Stimulated activated CD8-positive, alpha-beta memory T cell treated with anti-CD3 and anti-CD28 coated beads, Interleukin-7, amount 100 ng/mL, for 1 hour (primary cell): Measurements from ENCODE around the gene BMPR1B.
"Not testable (repeated sequence)": the region's sequence is repeated elsewhere in the genome, so short reads cannot be mapped to it uniquely, and the experiment has no call there.

Source experiments
- DNase-seq, 2 donors: peaks; one replicate each; pipeline ENCODE4 v3.0.0-alpha.2; 2020; ENCODE audit warnings: low read depth in 2 of 2

BMPR1B gene

DNA sequence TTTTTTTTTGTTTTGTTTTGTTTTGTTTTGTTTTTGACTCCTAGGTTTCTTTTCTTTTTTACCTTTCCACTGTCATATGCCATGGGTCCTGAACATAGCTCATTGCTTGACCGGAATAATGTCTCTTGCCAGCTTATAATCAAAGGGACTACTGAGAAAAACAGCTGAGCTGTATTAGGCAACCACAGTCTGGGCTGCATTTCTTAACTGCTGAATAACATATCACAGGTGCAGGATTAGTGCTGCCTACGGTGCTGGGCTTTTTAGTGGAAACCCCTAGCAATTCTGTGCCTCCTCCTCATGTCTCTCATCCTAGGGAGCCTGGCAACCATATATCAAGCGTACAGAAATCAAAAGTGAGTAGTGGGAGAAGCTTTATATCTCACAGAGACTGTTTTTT lies 333.5 kb downstream of the BMPR1B start:
- DNase-seq, result no peak

DNA sequence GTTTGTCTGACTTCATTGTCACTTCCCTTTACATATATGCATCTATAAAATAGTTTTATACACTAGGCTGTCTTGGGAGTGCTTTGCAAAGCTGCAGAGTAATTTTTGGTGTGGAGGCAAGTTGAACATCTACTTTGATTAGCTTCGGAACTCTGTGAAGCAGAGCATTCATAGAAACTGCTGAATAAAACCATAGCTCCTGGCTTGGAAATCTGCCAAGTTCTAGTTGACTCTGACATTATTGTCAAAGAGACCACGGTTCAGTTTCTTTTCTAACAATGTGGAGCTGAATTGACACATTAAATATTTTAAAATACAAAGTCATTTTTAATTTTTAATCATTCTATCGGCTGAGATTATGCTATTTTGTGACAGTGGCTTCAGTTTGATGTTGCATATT lies 335.0 kb downstream of the BMPR1B start:
- no peak for DNase-seq

DNA sequence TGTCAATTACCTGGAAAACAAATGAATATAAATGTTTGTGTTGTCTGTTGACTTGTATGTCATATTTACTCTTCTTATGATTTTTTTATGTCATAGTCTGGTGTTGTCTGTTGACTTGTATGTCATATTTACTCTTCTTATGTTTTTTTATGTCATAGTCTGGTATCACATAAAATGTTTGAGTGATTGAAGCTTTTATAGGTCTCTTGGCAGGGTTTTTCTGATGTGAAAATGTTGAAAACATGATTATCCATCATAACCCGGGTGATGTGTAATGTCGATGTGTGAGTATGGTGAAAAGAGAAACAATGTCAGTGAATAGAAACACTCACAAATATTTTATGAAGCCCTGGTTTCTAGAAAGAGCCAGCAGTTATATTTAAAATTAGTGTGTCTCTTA lies 335.7 kb downstream of the BMPR1B start:
- no peak for DNase-seq

DNA sequence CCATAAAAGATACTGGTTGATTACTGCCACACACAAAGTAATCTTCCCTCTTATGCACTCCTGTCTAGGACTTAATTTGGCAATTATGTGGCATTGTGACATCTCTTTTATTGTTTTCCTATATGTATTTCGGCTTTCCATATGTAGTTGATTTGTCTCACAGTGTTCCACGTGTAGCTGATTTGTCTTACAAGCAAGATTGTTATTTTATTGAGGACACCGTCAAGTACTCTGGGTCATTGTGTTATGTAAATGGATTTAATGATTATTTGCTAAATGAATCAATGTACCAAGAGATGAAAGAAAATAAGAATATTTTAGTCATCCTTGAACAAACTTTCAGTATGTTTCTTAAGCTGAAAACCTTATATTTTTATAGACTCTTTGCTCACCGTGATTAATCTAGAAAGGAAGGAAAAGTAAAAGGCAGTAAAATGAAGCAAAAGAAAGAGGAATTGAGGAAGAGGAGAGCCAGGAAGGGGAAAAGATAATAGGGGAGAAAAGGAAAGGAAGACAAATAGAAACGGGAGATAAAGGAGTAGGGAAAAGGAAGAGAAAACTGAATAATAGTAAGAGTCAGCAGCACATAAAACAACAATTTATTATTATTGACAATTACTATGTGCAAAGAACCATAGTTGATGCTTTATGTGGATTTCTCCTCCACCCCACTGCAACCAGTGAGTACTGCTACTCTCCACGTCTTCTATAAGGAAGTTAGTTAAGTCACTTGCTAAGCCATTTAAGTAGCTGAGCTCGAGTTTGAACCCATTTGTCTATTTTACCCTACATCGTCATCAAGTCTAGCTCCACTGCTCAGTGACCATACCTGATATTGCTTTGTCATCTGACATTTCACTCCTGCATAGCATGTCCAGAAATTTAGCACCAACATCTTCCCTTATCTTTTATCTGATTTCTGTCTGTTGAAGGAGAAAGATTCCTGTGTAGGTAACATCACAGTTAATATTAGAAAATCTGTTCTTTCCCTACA lies 336.5 kb downstream of the BMPR1B start:
- no peak for DNase-seq

DNA sequence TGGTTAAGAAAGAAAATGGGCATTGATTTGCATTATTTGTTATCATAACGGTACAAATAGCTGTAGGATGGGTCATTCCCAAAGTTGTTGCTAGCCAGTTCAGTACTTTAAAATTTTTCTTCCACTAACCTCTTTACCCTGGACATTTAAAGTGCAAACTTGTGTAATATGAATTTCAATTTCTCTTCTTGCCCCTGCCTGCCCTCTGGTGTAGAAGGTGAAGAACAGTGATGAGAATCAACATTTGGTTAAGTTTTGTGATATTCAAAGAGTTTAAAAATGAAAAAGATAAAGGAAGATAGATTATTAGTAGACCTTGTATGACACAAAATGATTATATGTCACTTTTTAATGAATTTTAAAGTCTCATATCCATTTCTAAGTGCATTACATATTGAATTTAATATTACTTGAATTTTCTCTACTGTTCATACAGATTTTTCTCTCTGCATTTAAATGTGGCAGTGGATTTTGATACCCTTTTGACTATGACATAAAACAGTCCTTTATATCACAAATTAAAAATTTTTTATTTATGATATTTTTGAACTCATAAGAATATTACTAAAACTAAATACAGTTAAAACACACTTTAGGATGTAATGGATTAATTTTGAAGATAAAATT lies 337.7 kb downstream of the BMPR1B start:
- no peak for DNase-seq

DNA sequence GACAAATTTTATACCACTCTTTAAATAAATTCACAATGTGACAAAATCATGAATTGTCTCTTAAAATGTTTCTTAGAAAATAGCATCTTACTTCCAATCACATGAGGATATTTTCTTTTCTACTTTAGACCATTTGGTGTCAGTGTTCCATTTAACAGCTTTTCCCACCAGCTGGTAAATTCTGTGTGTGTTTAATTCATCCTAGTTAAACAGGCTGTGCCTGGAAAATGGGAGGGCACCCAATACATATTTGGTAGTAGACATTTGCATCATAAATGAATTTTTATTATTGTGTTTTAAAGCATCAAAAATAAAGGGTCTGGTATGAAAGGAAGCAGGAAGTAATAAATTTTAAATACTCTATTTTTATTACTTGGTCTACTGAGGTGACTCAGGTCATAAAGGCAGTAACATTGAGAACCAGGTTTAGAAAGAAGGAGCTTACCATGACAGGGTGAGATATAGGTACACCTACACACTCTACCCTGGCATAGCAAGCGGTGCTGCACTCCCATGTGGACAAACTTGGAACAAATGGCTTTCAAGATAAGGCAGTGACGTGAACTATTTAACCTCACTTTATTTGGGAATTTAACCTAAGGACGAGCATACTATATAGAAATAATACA lies 344.5 kb downstream of the BMPR1B start:
- DNase-seq, result no peak

DNA sequence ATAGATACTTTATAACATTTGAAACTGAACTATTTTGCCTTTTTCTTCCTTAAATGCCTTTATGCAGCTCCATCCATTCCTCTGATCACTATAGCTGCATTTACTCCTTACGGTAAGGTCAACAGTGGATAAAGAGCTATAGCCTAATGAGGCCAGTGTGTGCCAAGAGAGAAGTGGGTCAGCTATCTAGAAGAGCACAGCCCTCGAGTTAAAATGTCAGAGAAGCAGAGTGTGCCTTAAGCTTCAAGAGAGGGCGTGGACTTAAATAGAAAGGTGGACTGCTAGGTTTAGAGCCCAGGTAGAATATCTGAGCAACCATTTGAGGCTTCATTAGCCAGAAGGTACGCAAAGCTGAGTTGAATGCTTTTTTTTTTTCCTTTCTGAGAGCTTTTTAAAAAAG lies 347.4 kb downstream of the BMPR1B start:
- DNase-seq, result no peak

DNA sequence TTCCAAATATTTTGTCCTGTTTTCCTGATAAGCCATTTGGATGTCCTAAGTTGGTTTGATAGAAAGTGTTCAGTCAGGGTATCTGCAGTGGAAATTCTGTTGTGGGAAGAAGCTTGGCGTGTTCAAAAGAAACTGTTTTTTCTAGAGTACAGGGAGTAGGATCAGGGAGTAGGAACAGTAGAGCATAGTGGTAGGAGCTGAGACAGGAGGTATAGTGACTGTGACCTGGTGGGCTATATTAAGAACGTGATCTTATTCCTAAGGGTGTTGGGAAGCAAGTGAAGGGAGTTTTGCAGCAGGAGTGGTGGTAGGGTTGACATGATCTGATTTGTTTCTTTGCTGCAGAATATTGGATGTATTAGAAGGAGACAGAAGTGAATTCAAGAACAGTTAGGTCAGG lies 348.2 kb downstream of the BMPR1B start:
- no peak for DNase-seq

DNA sequence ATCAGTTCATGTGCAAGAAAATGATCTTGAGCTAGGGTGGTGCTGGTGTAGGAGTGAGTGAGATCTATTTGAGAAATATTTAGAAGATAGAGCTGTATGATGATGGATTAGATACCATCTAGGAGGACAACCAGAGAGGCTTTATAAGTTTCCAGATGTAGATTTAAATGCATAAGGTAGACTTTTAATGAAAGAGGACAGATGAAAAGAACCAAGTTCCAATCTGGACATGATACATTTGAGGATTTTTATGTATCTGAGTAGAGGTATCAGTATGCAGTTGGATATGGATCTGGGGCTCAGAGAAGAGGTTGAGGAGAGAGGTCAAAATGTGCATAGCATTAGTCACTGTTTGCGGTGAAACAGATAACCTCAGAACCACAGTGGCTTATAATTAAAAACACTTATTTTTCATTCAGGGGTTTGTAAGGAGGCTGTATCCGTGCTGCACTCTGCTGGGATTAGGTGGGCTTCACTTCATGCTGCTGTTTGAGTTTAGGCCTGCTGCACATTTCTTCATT lies 348.7 kb downstream of the BMPR1B start:
- DNase-seq, result no peak

DNA sequence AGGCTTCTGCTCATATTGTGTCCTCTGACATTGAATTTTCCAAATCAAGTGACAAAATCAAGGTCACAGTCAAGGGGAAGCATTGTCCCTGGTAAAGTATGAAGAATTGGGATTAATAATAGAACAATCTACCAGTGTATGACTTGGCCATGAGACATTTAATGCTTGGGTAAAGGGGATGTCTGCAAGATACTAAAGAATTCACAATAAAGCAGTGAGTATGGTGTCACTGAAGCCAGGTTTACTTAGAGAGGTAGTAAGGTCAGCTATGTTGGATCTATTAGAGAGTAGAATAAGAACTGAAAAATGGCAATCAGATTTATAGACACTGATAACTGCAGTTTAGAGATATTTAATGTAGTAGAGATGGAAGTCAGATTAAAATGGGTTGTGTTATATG lies 349.2 kb downstream of the BMPR1B start:
- no peak for DNase-seq

DNA sequence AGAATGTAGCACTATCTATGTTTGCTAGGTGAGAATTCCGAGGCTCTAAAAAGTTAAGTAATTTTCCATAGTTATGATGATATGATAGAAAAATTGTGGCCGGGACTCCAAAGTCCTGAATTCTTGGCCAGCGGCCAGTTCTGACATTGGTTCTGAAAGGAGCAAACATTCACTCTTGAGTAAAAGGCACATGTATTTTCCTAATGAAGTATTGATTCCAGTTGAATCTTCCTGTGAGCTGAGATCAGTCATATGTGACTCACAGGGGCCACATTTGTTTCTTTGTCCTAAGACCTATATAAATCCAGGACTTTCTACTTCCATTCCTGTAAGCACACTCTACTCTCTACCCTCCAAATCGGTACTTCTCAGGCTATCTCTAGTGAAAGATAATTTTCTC lies 349.9 kb downstream of the BMPR1B start:
- DNase-seq, result no peak

DNA sequence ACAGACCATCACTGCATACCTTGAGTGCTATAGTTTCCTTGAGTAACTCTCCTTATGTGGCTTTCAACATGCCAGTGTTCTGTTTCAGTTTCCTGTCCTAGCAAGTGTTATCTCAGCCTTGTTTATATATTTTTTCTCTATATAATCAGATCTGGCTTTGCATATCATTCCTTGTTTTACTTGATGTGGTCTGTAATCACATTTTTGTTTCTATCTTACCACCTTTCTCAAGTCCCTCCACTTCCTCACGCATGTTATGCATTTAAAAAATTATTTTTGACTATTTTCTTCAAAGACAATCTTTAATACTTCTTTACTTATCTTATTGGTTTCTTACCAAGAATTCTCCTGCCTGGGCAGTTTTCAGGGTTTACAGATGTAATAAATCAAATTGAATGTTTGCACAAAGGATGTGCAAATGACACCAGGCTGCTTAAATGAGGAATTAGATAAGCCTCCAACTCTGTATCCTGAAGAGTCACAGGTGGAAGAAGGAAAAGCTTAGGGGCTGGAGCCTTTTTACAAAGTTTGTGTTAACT lies 351.2 kb downstream of the BMPR1B start:
- DNase-seq, result no peak

DNA sequence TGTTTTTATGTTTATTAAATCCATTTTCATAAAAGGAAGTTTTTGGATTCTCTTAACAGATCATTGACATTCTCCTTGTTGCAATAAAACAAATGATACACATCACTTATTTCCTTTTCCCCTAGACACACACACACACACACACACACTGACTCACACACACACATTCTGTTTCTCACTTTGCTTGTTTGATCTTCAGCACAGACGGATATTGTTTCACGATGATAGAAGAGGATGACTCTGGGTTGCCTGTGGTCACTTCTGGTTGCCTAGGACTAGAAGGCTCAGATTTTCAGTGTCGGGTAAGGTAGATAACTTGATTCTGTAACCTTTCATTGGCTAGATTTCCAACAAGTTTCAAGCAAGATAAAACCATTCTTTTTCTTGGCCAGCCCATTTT lies 356.8 kb downstream of the BMPR1B start:
- DNase-seq, result no peak

DNA sequence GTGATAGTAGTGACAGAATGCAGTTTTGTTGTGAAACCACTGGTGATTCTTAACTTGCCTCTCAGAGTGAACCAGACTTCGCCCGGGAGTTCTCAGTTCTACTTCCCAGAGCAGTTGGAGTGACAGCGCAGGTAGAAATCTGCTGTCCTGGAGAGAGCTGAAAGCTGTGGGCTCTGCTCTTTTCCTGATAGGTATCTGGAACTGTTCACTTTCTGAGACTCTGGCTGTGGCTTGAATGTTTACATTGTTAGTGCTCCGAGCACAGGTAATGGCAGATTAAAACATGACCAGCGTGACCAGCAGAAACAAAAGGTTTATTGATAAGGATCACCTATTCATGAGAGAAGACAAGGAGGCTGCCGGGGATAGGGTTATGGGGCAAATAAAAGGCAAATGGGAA lies 360.7 kb downstream of the BMPR1B start:
- DNase-seq, result no peak

DNA sequence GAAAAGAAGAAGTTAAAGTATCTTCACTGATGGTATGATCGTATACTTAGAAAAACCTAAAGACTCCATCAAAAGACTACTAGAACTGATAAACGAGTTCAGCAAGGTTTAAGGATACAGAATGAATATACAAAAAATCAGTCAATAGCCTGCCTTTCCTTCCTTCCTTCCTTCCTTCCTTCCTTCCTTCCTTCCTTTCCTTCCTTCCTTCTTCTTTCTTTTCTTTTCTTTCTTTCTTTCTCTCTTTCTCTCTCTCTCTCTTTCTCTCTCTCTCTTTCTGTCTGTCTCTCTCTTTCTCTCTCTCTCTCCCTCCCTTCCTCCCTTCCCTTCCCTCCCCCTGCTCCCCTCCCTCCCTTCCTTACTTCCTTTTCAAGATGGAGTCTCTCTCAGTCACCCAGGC lies 362.7 kb downstream of the BMPR1B start:
- DNase-seq, result no peak

DNA sequence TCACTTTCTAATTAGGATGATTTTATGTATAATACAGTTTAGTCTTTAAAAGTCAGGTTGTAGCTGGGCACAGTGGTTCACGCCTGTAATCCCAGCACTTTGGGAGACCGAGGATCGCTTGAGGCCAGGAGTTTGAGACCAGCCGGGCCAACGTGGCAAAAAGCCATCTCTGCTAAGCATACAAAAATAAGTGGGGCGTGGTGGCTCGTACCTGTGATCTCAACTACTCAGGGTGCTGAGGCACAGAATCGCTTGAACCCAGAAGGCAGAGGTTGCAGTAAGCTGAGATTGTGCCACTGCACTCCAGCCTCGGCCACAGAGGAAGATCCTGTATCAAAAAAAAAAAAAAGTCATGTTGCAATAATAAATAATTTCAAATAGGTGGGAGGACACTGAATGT lies 364.2 kb downstream of the BMPR1B start:
- DNase-seq, result no peak

DNA sequence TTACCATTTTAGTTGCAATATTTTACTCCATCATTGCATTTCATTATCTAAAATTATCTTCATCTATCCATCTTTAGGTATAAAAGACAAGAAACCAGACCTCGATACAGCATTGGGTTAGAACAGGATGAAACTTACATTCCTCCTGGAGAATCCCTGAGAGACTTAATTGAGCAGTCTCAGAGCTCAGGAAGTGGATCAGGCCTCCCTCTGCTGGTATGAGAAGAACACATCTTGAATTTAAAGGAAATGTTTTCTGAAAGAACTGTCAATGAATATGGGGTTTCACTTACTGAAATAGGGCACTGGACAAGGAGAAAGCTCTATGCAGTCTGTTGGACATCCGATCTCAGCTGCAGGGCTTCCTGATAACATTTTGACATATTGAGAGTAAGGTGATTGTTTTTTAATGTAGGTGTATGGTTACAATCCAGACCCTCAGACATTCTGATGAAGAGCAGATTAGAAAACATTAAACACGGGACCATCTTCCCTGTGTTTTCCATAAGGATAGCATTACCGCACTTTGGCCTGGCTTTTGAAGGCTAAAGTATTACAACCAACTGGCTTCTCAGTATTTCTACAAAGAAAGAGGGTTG lies 367.2 kb downstream of the BMPR1B start:
- DNase-seq, result no peak

DNA sequence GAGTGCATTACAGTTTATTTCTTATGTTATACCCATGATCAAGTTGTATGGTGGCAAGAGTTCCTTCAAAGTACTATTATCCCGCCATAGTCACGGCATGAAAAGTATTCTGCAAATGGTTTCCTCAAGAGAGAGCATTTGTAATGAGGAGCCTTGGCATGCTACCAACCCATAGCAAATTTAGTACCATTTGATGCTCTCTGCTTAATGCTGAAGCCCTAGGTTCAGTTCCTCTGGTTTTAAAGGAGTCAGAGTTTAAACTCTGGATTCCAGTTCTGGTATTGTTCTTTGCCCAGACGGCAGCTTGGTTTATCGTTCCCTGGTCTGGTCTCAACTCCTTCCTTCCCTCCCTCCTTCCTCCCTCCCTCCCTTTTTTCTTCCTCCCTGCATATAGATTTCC lies 371.3 kb downstream of the BMPR1B start:
- no peak for DNase-seq

DNA sequence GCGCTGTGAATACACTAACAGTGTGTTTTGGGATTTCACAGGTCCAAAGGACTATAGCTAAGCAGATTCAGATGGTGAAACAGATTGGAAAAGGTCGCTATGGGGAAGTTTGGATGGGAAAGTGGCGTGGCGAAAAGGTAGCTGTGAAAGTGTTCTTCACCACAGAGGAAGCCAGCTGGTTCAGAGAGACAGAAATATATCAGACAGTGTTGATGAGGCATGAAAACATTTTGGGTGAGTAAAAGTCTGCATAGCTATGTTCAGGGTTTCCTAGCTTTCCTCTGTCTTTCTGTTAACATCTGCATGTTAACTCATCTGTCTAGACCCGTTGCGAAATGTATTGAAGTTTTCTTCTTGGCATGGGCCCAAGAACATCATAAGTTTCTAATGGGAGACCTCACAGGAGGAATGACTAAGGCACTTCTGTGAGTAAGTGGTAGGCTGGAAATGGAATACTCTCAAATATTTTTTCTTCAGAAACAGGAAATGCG lies 372.1 kb downstream of the BMPR1B start:
- DNase-seq, result no peak

DNA sequence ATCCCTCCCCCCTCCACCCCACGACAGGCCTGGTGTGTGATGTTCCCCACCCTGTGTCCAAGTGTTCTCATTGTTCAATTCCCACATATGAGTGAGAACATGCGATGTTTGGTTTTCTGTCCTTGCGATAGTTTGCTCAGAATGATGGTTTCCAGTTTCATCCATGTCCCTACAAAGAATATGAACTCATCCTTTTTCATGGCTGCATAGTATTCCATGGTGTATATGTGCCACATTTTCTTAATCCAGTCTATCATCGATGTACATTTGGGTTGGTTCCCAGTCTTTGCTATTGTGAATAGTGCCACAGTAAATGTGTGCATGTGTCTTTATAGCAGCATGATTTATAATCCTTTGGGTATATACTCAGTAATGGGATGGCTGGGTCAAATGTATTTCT lies 376.3 kb downstream of the BMPR1B start:
- DNase-seq, result not testable (repeated sequence)

DNA sequence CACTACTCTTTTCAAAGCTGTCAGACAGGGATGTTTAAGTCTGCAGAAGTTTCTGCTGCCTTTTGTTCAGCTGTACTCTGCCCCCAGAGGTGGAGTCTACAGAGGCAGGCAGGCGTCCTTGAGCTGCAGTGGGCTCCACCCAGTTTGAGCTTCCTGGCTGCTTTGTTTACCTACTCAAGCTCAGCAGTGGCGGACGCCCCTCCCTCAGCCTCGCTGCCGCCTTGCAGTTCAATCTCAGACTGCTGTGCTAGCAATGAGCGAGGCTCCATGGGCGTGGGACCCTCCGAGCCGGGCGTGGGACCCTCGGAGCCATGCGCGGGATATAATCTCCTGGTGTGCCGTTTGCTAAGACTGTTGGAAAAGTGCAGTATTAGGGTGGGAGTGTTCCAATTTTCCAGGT lies 381.7 kb downstream of the BMPR1B start:
- not testable (repeated sequence) for DNase-seq

DNA sequence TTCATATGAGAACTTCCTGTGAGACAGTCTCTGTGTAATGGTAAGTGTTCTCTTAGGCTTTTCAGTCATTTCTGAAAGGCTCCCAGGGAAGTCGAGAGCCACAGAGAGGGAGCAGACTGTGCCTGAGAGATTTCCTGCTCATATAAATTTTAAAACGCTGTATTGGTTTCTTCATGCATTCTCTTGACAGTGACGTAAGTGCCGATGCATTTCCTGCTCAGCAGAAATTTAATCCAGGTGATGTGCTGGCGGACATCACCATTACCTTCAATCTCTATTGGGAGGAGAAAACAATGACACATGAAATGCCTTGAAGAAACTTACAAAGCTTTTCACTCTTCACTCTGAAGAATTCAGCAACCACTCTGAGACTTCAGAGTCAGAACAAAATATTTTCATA lies 383.6 kb downstream of the BMPR1B start:
- DNase-seq, result no peak
